G401.6 (cell line): ENCODE data around the gene BCL3.
"Not testable (repeated sequence)": the region's sequence is repeated elsewhere in the genome, so short reads cannot be mapped to it uniquely, and the experiment has no call there.

Source experiments
- FAIRE-seq: peaks from 2 replicates; lab custom pipeline; 2012; peaks lifted over from hg19 to GRCh38; lab: Jason Lieb, UNC

The BCL3 gene, protein sequence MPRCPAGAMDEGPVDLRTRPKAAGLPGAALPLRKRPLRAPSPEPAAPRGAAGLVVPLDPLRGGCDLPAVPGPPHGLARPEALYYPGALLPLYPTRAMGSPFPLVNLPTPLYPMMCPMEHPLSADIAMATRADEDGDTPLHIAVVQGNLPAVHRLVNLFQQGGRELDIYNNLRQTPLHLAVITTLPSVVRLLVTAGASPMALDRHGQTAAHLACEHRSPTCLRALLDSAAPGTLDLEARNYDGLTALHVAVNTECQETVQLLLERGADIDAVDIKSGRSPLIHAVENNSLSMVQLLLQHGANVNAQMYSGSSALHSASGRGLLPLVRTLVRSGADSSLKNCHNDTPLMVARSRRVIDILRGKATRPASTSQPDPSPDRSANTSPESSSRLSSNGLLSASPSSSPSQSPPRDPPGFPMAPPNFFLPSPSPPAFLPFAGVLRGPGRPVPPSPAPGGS

DNA sequence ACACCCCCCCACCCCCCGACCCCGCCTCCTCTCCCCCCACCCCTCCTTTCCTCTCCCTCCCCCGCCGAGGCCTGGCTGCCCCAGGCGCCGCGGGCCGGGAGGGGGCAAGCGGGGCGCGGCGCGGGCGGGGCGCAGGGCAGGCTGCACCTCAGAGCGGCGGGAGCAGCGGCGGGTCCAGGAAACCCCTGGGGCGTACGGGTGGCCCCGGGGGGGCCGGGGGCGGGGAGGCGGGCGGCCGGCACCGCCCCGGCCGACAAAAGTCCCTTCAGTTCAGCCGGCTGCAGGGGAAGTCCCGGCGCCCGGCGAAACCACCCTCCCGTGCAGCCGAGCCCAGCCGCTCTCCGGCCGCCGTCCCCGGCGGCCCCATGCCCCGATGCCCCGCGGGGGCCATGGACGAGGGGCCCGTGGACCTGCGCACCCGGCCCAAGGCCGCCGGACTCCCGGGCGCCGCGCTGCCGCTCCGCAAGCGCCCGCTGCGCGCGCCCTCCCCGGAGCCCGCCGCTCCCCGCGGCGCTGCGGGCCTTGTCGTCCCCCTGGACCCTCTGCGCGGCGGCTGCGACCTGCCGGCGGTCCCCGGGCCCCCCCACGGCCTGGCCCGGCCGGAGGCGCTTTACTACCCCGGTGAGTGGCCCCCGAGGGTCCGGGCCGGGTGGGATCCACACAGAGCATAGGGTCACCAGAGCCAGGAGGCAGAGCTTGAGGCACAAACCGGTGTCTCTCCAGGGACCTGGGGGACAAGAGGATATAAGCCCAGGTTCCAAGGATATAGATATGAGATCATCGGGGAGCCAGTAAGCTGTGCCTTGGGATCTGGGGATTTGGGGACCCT, at the start of gene BCL3:
TSS of gene BCL3 (plus strand) at position 283 of the 829 bp plus-strand sequence. CDS start at position 366, 83 bp downstream.
- no peak for FAIRE-seq

DNA sequence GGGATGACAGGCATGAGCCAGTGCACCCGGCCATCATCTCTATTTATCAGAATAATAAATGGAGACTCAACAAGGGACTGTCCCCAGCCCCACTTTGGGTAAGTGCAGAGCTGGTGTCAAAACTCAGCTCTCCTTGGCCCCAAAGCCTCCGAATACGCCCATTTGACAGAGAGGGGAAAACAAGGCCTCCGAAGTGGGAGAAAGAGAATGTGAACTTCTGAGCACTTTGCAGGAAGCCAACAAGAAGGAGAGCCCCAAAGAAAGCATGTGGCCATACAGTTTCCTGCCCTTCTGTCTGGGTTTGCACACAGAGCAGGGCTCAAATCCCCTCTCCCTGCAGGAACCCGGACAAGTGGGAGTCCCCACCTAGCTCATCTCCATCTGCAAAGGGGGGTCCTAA, 48.0 kb upstream of the BCL3 start:
- FAIRE-seq: no peak

DNA sequence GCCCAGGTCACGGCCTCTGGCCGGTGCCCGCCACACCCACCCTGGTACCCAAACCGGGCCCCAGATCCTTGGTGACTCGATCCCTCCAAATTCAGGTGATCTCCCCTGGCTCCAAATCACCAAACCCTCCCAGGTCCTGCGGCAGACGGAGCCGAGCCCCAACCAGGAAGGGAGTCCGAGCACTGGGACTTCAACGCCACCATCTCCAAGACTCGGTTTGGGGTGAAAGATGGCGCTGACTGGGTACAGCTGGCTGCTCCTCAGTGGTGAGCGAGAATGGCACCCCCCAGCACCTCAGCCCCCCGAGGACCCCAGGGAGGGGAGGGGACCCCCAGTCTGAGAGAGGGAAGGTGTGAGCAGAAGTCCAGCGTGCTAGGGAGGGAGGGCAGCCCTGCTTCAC, 47.3 kb upstream of the BCL3 start:
- no peak for FAIRE-seq

DNA sequence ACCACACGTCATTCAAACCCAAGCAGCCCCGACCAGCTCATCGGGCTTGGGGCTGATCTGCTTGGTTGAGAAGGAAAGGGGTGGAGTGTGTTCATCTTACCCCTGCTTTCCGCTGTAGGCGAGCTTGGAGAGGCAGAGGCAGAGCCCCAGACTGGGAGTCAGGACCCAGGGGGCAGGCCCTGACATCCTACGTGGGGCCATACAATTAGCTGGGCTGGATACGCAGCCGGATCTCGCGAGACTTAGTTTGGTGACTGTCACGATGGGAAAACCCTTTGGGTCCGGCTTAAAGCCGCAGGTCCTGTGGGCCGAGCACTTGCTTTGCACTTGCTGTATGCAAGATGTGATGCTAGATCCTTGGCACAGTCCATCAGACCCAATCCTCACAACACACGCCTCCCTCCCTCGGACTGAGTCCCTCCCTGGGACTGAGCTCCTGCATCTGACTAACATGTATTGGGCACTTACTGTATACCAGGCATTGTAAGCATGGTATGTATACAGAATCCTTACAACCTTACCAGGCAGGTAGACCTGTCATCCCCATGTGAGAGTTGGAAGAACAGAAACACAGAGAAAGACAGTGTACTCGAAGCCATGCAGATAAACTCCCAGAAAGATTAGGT, 45.8 kb upstream of the BCL3 start:
- FAIRE-seq: no peak

DNA sequence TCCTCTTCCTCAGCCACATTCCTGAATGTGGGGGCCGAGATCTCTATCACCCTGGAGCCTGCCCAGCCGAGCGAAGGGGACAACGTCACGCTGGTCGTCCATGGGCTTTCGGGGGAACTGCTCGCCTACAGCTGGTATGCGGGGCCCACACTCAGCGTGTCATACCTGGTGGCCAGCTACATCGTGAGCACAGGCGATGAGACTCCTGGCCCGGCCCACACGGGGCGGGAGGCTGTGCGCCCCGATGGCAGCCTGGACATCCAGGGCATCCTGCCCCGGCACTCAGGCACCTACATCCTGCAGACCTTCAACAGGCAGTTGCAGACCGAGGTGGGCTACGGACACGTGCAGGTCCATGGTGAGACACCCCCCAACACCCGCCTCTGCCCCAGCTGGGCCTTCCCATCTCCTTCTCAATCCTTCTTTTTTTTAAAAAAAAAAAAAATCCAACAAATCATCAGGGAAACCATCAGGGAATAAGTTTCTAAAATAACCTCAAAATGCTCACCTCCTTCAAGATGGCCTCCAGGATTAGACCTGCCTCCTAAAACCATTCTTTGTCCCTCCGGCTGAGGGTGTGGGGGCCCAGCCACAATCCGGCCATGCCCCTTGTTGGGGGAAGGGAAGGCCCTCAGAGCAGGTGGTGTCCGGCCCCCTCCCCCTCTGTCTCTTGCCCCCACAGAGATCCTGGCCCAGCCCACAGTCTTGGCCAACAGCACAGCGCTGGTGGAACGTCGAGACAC, 45.0 kb upstream of the BCL3 start:
- no peak for FAIRE-seq

DNA sequence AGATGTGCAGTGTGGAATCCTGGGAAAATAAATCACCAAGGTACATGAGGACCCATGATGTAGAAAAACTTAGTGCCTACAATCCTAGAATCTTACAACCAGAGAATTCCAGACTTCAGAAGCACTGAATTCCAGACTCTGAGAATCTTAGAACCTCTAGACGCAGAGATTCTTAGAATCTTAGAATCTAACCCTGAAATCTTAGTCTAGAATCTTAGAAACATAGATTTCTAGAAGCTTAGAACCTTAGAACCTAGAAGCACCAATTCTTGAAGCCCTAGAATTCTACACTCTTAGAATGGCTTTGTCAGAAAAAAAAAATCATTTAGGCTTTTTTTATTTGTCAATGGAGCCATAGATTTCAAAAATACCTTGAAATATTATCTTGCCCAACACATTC, 43.5 kb upstream of the BCL3 start:
- no peak for FAIRE-seq

DNA sequence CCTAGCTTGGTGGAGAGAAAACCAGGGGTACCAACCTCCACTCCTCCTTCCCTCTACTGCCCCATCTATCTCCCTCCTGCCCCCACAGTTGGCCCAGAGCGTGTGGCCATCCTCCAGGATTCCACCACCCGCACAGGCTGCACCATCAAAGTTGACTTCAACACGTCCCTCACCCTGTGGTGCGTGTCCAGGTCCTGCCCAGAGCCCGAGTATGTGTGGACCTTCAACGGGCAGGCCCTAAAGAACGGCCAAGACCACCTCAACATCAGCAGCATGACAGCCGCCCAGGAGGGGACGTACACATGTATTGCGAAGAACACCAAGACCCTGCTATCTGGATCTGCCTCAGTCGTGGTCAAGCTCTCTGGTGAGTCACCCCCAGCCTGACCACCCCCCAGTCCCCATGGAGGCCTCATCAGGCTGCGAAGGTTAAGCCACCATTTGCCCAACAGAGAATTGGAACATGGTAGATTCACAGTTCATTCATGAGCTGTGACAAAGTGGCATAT, 43.0 kb upstream of the BCL3 start:
- FAIRE-seq: no peak

DNA sequence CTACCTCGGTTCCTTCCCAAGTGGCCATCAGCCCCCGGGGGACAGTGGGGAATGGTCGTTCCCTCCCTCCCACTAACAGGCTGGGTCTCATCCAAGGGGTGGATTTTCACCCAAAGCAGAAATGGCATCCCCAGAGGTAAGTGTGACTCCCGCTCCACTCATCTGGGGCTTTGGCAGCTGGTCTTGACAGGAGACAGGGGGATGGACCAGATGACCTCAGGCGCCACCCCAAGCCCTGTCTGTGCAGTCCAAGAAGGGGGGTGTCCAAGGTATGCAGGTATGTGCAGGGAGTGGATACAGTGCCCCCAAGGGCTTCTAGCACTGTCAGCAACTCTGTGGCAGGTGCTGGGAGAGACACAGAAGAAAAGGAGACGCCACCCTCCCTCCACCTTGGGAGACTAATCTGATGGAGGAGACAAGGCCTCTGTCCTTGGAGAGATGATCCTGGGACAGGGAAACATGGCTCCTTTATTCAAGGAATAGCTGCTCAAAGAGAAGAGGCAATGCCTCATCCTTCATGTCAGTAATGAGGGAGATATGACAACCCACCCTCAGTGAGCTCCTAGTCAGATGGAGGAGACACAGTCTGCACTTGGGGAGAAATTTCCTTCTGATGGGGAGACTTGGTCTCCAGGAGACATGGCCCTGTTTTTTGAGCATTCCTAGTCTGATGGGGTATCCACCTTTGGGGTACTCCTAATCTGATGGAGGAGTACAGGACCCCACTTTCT, 41.8 kb upstream of the BCL3 start:
- no peak for FAIRE-seq

DNA sequence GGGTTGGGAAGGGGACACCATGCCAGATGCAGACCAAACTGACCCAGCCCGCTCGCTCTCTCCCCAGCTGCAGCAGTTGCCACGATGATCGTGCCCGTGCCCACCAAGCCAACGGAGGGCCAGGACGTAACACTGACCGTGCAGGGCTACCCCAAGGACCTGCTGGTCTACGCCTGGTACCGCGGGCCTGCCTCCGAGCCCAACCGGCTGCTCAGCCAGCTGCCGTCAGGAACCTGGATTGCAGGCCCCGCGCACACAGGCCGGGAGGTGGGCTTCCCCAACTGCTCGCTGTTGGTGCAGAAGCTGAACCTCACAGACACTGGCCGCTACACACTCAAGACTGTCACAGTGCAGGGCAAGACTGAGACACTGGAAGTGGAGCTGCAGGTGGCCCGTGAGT, 40.7 kb upstream of the BCL3 start:
- FAIRE-seq: no peak

DNA sequence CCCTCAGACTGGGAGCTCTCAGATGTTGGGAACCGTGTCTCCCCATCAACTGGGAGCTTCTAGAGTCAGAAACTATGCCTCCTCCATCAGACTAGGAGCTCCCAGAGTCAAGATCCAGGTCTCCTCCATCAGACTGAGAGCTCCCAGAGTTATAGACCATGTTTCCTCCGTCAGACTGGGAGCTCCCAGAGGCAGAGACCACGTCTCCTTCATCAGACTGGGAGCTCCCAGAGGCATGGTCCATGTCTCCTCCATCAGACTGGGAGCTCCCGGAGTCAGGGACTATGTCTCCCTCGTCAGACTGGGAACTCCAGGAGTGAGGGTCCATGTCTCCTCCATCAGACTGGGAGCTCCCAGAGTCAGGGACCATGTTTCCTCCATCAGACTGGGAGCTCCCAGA, 39.6 kb upstream of the BCL3 start:
- no peak for FAIRE-seq

DNA sequence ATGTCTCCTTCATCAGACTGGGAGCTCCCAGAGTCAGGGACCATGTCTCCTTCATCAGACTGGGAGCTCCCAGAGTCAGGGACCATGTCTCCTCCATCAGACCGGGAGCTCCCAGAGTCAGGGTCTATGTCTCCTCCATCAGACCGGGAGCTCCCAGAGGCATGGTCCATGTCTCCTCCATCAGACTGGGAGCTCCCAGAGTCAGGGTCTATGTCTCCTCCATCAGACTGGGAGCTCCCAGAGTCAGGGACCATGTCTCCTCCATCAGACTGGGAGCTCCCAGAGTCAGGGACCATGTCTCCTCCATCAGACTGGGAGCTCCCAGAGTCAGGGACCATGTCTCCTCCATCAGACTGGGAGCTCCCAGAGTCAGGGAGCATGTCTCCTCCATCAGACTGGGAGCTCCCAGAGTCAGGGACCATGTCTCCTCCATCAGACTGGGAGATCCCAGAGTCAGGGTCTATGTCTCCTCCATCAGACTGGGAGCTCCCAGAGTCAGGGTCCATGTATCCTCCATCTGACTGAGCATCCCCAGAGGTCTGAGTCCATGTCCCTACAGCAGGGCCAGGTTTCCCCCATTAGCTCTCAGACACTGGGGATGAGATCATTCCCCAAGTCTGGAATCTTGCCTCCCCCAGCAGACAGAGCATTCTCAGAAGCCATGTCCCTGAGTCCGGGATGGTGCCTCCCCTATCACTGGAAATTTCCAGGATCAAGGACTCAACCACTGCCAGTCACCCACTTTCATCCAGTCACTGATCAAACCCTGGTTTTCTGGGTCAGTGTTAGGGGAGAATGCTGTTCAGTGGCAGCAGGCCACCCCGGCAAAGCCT, 38.9 kb upstream of the BCL3 start:
- not testable (repeated sequence) for FAIRE-seq

DNA sequence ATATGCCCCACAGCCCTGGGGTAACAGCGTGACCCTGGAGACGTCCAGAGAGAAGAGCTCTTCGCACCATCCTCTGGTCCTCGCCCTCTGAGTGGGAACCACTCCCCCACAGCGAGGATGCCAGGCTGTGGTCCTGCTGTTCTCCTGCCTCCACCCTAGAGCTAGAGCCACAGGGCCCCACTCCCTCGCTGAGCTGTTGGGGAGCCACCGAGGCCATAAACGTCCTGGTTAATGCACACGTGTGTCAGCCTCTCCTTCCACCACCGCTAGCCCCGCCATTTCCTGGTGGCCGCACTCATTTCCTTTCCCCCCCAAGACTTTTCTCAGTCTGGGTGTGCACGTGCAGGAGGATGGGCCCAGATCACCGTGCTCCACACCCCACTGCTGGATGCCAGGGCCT, 38.0 kb upstream of the BCL3 start:
- no peak for FAIRE-seq

DNA sequence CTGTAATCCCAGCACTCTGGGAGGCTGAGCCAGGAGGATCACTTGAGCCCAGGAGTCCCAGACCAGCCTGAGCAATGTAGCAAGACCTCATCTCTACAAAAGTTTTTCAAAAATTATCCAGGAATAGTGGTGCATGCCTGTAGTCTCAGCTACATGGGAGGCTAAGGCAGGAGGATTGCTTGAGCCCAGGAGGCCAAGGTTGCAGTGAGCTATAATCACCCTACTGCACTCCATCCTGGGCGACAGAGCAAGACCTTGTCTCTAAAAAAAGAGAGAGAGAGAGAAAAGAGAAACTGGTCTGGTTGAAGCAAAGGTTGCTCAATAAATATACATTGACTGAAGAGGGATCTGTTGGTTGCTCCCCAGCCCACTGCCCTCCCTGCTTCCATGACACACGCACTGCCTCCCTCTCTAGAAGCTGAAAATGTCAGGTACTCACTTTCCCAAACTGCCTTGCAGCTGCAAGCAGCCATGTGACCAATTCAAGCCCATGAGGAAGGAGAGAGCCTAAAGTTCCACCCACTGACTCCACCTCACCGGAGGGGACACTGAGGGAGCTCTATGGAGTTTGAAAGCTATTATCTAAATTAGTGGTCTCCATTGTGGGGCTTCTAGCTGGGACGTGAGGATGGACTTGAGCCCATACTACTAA, 35.5 kb upstream of the BCL3 start:
- FAIRE-seq: no peak

DNA sequence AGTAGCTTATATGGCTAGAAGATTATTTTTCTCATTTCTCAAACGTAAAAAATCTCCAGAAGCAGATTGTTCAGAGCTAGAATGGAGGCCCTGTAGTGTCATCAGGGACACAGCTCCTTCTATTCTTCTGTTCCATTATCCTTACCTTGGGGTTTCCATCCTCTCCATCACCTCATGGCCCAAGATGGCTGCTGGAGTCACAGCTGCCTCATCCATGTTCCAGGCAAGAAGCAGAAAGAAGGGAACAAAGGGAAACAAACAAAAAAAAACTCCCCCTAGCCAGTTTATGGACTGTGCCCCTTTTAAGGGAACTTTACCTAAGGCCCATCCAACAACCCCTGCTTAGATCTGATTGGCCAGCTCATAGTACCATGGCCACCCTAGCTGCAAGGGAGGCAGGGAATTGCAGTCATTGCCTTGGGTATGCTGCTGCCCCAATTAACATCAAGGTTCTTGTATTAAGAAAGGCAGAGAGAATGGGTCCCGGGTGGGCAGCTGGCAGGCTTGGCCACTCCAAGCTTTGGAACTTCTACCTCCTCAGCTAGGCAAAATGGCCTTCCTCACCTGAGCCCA, 33.8 kb upstream of the BCL3 start:
- FAIRE-seq: no peak

DNA sequence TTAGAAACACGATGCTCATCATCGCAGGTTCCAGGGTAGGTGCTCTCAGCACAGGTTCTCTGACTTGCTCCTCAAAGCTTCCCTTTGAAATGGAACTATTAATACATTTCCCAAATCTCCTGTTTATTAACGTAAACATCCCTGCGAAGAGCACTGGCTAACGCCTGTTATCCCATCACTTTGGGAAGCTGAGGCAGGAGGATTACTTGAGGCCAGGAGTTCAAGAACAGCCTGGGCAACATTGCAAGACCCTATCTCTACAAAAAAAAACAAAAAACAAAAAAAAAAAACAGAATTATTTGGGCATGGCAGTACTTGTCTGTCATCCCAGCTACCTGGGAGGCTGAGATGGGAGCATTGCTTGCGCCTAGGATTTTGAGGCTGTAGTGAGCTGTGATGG, 30.9 kb upstream of the BCL3 start:
- no peak for FAIRE-seq

DNA sequence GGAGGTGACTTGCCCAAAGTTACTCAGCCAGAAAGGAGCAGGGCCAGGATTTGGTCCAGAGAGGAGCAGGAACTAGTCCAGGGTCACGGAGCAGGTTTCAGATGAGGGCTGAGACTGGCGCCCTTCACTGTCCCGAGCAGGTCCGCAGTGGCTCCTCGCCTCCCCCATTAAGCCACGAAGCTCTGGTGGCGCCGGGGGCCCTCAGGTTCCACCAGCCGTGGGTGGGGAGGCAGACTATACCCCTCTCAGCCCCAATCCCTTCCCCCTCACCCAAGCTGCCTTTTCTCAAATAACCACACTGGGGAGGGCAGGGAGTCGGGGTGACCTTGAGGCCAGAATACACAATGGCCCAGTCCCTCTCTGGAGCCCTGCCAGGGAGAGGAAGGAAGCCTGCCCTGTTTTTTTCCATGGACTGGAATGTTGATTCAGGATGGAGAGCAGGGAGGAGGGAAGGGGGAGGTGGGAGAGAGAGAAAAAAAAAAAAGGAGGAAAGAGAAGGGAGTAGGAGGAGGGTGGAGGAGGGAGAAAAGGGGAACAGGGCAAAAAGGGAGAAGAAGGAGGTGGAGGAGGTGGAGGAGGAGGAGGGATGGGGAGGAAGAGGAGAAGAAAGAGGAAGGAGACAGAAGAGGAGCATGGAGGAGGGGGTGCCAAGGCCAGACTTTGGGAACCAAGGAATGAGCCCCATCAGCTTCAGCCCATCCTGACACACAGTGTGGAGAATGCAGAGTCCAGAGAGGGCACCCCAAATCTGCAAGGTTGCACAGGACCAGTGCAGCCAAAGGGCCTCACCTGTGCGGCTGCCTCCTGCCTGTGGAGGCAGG, 29.9 kb upstream of the BCL3 start:
- FAIRE-seq: no peak

DNA sequence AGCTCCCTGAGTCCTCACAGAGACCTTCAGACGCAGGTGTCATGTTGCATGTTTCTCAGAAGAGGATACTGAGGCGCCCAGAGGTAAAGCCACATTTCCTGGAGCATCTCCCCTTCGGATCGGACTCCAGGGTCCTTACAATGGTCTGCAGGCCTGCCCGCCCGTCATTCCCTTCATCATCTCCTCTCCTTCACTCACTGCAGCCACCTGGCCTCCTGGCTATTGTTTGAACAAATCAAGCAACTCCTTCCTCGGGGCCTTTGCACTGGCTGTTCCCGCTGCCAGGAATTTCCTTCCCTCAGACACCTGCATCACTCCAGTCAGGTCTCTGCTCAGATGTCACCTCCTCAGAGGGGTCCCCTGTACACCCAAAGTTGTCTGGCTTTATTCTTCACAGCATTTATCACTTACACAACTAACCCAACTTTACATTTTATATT, 29.2 kb upstream of the BCL3 start:
- FAIRE-seq: no peak

DNA sequence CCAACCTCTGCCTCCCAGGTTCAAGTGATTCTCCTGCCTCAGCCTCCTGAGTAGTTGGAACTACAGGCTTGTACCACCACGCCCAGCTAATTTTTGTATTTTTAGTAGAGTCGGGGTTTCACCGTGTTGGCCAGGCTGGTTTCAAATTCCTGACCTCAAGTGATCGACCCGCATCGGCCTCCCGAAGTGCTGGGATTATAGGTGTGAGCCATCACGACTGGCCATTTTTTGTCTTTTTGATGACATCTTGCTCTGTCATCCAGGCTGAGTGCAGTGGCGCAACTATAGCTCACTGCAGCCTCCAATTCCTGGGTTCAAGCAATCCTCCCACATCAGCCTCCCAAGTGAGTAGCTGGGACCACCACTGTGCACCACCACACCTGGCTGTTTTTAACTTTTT, 28.1 kb upstream of the BCL3 start:
- not testable (repeated sequence) for FAIRE-seq

DNA sequence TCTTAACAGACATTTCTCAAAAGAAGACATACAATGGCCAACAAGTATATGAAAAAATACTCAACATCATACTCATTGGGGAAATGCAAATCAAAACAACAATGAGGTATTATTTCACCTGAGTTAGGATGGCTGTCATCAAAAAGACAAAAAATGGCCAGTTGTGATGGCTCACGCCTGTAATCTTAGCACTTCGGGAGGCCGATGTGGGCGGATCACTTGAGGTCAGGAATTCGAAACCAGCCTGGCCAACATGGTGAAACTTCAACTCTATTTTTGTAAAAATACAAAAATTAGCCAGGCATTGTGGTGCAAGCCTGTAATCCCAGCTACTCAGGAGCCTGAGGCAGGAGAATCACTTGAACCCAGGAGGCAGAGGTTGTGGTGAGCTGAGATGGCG, 27.6 kb upstream of the BCL3 start:
- no peak for FAIRE-seq
